Medulla oblongata (tissue), 1 donor: ENCODE measurements around the gene COL23A1.
"Not testable (repeated sequence)": the region's sequence is repeated elsewhere in the genome, so short reads cannot be mapped to it uniquely, and the experiment has no call there.

Experiments
- DNase-seq: peaks from one replicate; pipeline ENCODE4 v3.0.0-alpha.2; 2015; ENCODE audit errors: extremely low spot score

Gene COL23A1

GRCh38 chr5:178505639-178506407, 84.4 kb downstream of the COL23A1 start:
- no peak for DNase-seq

- no peak for DNase-seq
Measured at GRCh38 chr5:178504340-178504960, 85.7 kb downstream of the COL23A1 start.

GRCh38 chr5:178502401-178503100, 87.6 kb downstream of the COL23A1 start:
- no peak for DNase-seq

- no peak for DNase-seq
Measured at GRCh38 chr5:178499352-178499751, 90.8 kb downstream of the COL23A1 start.

- no peak for DNase-seq
Measured at GRCh38 chr5:178496642-178497041, 93.6 kb downstream of the COL23A1 start.

- no peak for DNase-seq
Measured at GRCh38 chr5:178496214-178496613, 94.0 kb downstream of the COL23A1 start.

GRCh38 chr5:178495706-178496105, 94.5 kb downstream of the COL23A1 start:
- no peak for DNase-seq

GRCh38 chr5:178492278-178492677, 97.9 kb downstream of the COL23A1 start:
- DNase-seq, result no peak

DNA sequence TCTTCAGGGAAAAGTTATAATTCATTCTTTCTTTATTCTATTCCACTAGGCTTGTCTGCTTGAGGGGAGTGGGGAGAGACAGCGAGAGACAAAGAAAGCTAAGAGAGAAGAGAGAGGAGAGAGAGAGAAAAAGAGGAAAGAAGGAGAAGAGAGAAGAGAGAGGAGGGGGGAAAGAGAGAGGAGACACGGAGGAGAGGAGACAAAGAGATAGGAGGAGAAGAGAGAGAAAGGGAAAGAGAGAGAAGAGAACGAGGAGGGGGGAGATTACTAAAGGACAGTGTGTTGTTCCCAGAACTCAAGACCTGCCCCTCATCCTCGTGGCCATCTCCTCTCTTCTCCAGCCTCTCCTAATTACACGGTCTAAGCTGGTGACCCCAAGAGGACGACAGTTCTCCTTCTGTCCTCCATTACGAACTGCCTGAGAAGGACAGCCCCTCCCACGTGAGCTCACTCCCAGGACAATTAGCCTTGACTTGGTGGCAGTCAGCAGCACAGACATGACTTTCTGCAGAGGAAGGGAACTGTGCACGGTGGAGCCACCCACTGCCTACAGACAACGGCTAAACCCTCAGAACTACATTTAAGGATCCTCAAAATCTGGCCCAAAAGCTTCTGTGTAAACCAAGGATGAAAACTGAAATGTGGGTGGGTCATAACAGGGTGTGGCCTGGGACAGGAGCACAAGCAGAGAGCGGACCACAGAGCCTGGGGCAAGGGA, 99.1 kb downstream of the COL23A1 start:
- DNase-seq, result no peak

- no peak for DNase-seq
Measured at GRCh38 chr5:178489271-178489976, 100.8 kb downstream of the COL23A1 start.

DNA sequence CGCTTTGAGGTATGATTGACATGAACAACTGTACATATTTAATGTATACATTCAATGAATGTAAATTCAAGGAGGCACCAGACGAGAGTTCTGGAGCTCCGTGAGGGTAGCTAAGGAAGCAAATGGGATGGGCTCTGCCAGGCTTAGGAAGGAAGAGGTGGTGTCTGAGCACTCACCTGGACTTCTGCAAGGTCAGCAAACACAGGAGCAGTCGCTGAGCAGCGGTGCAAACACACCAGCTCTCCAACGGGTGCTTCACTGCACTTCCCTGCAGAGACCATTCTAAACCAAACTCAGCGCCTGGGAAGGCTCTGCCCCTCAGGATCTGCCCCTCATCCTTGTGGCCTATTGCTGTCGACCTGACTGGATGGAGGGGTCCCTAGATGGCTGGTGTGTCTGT, 101.5 kb downstream of the COL23A1 start:
- DNase-seq, result no peak

GRCh38 chr5:178487911-178488600, 102.1 kb downstream of the COL23A1 start:
- no peak for DNase-seq

GRCh38 chr5:178486878-178487512, 103.2 kb downstream of the COL23A1 start:
- DNase-seq, result not testable (repeated sequence)

- no peak for DNase-seq
Measured at GRCh38 chr5:178486239-178486641, 104.0 kb downstream of the COL23A1 start.

DNA sequence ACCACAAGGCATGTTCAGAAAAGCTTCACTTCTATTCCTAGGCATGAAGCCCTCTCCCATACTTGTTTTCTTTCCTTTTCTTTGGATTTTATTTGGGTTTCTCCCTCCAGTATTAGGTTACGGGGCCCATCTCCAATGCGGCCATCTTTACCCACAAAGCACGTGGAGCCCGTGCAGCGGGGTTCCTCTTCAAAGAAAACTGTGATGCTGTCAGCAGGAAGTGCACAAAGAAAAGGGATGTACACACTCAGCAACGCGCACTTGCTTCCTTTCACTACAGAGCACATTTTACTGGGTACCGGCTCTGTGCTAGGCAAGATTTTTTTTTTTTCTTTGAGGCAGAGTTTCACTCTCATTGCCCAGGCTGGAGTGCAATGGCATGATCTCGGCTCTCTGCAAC, 106.6 kb downstream of the COL23A1 start:
- peak; percentile 48 for DNase-seq

DNA sequence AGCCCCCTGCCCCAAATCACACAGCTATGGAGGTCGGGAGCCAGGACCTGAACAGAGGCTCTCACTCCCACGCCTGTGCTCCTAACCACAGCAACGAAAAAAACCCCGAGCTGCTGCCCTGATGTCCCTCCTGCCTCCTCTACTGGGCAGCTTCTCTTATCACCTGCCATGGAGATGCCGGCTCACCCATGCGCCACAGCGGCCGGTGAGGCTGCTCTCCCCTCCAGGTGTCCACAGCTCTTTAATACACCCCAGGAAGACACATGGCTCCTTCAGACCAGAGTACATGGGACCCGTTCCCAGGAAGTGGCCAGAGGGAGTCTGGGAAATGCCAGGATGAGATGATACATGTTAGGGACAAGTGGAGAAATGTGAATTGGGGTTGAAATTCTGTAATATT, 110.9 kb downstream of the COL23A1 start:
- DNase-seq, result no peak

GRCh38 chr5:178478370-178478769, 111.8 kb downstream of the COL23A1 start:
- DNase-seq, result no peak

DNA sequence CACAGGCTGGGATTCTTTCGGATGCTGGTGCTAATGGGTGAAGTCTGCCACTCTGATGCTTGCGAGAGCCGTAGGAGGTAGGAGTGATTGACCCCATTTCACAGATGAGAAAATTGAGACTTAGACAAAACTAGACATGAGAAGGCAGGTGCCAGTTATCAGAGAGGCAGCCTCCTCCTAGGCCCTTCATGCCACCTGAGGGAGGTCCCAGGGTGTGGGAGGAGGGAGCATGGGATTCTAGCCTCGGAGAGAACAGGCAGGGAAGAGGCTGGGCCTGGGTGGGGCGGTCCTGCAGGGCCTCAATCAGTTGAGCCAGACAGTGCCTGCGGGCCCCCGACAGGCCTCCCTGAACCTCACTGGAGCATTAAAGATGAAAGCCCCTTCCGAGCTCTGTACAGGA, 112.4 kb downstream of the COL23A1 start:
- no peak for DNase-seq

DNA sequence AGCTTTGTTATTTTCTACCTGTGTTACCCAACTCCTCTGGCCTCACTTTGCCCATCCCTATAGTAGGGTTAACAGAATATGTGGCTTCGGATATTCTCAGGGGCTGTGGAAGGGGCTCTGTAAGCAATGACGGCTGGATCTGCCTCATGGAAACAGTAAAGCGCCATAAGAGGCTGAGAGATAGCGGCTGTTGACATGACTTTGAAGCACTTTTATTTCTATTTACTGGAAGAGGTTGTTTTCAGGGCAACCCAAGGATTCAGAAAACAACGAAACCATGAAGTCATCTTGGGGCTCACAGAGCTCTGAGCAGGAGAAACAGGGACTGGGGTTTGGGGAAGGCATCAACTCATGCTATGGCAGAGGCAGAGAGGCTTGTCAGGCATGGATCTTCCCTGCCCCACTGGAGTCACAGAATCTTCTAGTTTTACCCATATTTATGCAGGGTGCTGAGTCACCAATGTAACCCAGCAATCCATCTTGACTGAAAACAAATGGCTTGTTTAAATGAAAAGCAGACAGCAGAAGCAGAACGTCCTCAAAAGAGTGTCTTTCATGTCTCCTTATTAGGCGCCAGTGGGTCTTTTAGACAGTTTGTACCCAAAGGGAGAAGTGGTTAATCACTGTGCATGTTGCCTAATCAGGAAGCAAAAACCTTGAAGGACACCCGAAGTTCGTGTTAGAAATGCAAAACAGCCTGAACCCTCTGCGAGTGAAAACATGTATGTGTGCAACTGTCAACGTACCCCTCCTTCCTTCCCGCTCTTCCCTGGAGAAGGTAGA, 113.0 kb downstream of the COL23A1 start:
- peak; percentile 24 for DNase-seq

DNA sequence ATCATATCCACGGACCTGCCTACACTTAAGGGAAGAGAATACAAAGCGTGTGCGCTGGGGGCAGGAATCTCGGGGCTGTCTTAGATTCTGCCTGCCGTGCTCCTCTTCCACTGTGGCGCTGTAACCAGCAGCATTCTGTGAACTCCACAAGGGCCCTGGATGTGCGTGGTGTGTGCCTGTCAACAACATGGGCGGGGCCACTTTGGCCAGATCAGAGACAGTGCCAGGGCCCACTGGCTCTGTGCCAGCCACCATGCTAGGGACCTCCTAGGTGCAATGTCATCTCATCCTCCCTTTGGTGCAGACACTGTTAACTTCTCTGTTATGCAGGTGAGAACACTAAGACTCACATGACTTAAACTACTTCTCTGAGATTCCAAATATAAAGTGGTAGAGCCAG, 113.7 kb downstream of the COL23A1 start:
- DNase-seq, result no peak
